ENCODE results near the gene INTS7.

- TF ChIP-seq CTCF (conservative IDR thresholded peaks at IDR 0.05 in 1 of 2, IDR thresholded peaks at IDR 0.05 in 1 of 2; ENCODE audit: extremely low read depth in 1 of 2, insufficient read depth in 1 of 2, low read depth in 1 of 2, low read length in 2 of 2) (no peak), EZH2 (IDR thresholded peaks at IDR 0.05; ENCODE audit: borderline replicate concordance, low read length) (no peak)
Measured at GRCh38 chr1:212060632-212061472, 25.5 kb upstream of the INTS7 start.
